ENCODE measurements around the gene OGG1. TPM values are rescaled to one million over a fixed set of nuclear protein-coding genes. Genes with fewer than 3 reads are reported as not detected.

OGG1 gene
- total RNA-seq = 10 to 100 TPM; 18.8 to 42.9 (median 31.6) TPM
- 10 to 100 TPM; 18.4 to 26.8 TPM for polyA plus RNA-seq
- total RNA-seq = 16.4 reads per million, percentile 46 among the genes with 10 or more reads in this experiment

DNA sequence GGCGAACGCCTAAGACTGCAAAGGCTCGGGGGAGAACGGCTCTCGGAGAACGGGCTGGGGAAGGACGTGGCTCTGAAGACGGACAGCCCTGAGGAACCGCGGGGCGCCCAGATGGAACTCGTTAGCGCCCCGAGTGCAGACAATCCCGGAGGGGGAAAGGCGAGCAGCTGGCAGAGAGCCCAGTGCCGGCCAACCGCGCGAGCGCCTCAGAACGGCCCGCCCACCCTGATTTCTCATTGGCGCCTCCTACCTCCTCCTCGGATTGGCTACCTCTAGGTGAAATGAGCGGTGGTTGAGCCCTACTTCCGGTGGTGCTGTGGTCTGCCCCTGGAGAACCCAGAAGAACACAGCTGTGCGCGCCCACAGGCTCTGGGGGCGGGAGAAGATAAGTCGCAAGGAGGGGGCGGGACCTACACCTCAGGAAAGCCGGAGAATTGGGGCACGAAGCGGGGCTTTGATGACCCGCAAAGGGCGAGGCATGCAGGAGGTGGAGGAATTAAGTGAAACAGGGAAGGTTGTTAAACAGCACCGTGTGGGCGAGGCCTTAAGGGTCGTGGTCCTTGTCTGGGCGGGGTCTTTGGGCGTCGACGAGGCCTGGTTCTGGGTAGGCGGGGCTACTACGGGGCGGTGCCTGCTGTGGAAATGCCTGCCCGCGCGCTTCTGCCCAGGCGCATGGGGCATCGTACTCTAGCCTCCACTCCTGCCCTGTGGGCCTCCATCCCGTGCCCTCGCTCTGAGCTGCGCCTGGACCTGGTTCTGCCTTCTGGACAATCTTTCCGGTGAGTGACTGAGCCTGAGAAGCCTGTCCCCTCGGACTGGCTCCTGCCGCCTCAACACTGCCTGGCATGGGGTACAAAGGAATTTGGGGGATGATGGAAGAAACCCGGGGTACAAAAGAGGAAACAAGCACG, at the start of gene OGG1:
Gene OGG1 (plus strand): TSS at position 308 of the 911 bp plus-strand sequence. CDS start 335 bp downstream, at position 643.
- no peaks in the 10 kb centered on the region for H3K9me3 ChIP-seq (ENCODE audit: control insufficient read depth in 2 of 3, low read length in 3 of 3)
- DNase-seq (peak; percentile 77 to 95 (median 94)), ATAC-seq (peak; percentile 97)
- H3K4me1 ChIP-seq (ENCODE audit: control insufficient read depth in 2 of 2, insufficient read depth in 2 of 2, low read length in 2 of 2) = peaks cover 13 to 22% of the 10 kb centered on the region in 2 donors
- Mint-ChIP-seq H3K4me1 (peaks cover 30 to 58% (median 47%) of the 10 kb centered on the region in 7 donors), H3K4me3 (peak within 1 kb of the TSS; percentile 93 to 98 (median 96)), H3K27me3 (no peaks in the 10 kb centered on the region), H3K9me3 (peaks cover 0 to 2% (median 0%) of the 10 kb centered on the region in 11 donors), H3K27ac (peak within 1 kb of the TSS; percentile 86 to 96 (median 93)), H3K36me3 (peaks cover 0 to 37% (median 21%) of the 10 kb centered on the region in 5 donors)
- peak within 1 kb of the TSS; percentile 84 for H3K4me3 ChIP-seq (ENCODE audit: low read length)
- no peaks in the 10 kb centered on the region for H3K27me3 ChIP-seq (ENCODE audit: control insufficient read depth in 2 of 2, insufficient read depth in 2 of 2, low read length in 2 of 2)
- intact Hi-C loops (cut with micrococcal nuclease) = loop anchor here (1.0 to 2.0 kb wide), 15 partner anchors 19 to 571 kb away; partner anchors contain the start of genes BRPF1 (in 2 of the 2), CAMK1 (in 2 of the 2), JAGN1 (in 2 of the 2) and MTMR14 (in 2 of the 2)
- H3K36me3 ChIP-seq (ENCODE audit: control insufficient read depth in 2 of 3, insufficient read depth in 3 of 3, low read length in 3 of 3) = peaks cover 16 to 52% (median 17%) of the 10 kb centered on the region in 3 experiments
- H3K27ac ChIP-seq (ENCODE audit: low read depth, low read length) = peak within 1 kb of the TSS; percentile 73
- ChIA-PET CTCF (interaction anchor here (1.8 kb wide), 1 partner anchor 23 kb away, joined by 7 read pairs; no protein-coding TSS in a partner anchor), POLR2A (interaction anchor here (0.8 to 3.2 kb wide), 14 partner anchors 12 to 571 kb away, joined by 3 to 33 read pairs (median 4); partner anchors contain the start of genes ARPC4, BRPF1, CRELD1 and MTMR14)

DNA sequence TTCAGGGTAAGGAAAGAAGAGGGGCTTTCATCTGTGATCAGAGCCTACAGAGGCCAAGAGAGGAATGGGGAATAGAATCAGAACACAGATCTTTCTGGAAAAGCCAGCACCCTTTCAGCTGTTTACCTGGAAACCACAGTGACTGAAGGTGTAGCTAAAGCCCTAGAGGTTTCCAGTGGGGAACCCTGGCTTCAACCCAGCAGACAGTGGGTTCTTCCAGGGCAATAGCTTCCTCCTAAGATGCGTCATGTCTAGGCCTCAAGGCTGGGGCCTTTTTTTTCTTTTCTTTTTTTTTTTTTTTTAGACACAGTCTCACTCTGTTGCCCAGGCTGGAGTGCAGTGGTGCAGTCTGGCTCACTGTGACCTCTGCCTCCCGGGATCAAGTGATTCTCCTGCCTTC, 49.2 kb upstream of the OGG1 start:
- no peak overlapping the region for H3K27ac ChIP-seq (ENCODE audit: low read depth, low read length)
- ChIA-PET POLR2A (no interaction called here), CTCF (no interaction called here)
- H3K4me1 Mint-ChIP-seq = peaks cover 0 to 21% (median 10%) of the 10 kb centered on the region in 7 donors
- H3K4me3 Mint-ChIP-seq = no peak overlapping the region
- ATAC-seq = no peak
- H3K27ac Mint-ChIP-seq = no peak overlapping the region
- intact Hi-C loops (cut with micrococcal nuclease) = no loop called here
- H3K9me3 ChIP-seq (ENCODE audit: control insufficient read depth in 2 of 3, low read length in 3 of 3) = no peaks in the 10 kb centered on the region
- peaks cover 0 to 59% (median 8%) of the 10 kb centered on the region in 3 experiments for H3K36me3 ChIP-seq (ENCODE audit: control insufficient read depth in 2 of 3, insufficient read depth in 3 of 3, low read length in 3 of 3)
- peaks cover 7 to 9% of the 10 kb centered on the region in 2 donors for H3K4me1 ChIP-seq (ENCODE audit: control insufficient read depth in 2 of 2, insufficient read depth in 2 of 2, low read length in 2 of 2)
- H3K27me3 Mint-ChIP-seq = peaks cover 4 to 25% (median 8%) of the 10 kb centered on the region in 5 donors
- peaks cover 0 to 5% of the 10 kb centered on the region in 2 donors for H3K27me3 ChIP-seq (ENCODE audit: control insufficient read depth in 2 of 2, insufficient read depth in 2 of 2, low read length in 2 of 2)
- peaks cover 0 to 2% (median 0%) of the 10 kb centered on the region in 11 donors for H3K9me3 Mint-ChIP-seq
- no peak for DNase-seq
- H3K4me3 ChIP-seq (ENCODE audit: low read length) = no peak overlapping the region
- H3K36me3 Mint-ChIP-seq = peaks cover 11 to 57% (median 38%) of the 10 kb centered on the region in 5 donors

DNA sequence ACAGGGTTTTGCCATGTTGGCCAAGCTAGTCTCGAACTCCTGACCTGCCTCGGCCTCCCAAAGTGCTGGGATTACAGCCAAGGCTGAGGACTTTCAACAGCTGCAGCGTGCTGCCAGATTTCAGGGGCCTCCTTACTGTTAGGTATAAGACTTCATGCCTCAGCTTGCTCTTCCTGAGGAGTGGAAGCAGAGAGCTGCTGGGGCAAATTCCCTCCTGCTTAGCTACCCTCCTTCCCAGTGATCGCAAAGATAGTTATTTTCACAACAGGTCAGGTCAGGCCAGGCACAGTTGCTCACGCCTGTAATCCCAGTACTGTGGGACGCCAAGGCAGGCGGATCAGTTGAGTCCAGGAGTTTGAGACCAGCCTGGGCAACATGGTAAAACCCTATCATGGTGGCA, 48.7 kb upstream of the OGG1 start:
- Mint-ChIP-seq H3K4me3 (no peak overlapping the region), H3K9me3 (peaks cover 0 to 1% (median 0%) of the 10 kb centered on the region in 11 donors), H3K4me1 (peaks cover 0 to 21% (median 10%) of the 10 kb centered on the region in 7 donors), H3K27ac (no peak overlapping the region), H3K27me3 (peaks cover 5 to 29% (median 13%) of the 10 kb centered on the region in 5 donors), H3K36me3 (peaks cover 11 to 52% (median 38%) of the 10 kb centered on the region in 5 donors)
- H3K27me3 ChIP-seq (ENCODE audit: control insufficient read depth in 2 of 2, insufficient read depth in 2 of 2, low read length in 2 of 2) = peaks cover 0 to 5% of the 10 kb centered on the region in 2 donors
- DNase-seq = no peak
- H3K4me3 ChIP-seq (ENCODE audit: low read length) = no peak overlapping the region
- no peaks in the 10 kb centered on the region for H3K9me3 ChIP-seq (ENCODE audit: control insufficient read depth in 2 of 3, low read length in 3 of 3)
- CTCF ChIA-PET = no interaction called here
- H3K4me1 ChIP-seq (ENCODE audit: control insufficient read depth in 2 of 2, insufficient read depth in 2 of 2, low read length in 2 of 2) = peaks cover 7 to 9% of the 10 kb centered on the region in 2 donors
- no peak overlapping the region for H3K27ac ChIP-seq (ENCODE audit: low read depth, low read length)
- intact Hi-C loops (cut with micrococcal nuclease) = no loop called here
- H3K36me3 ChIP-seq (ENCODE audit: control insufficient read depth in 2 of 3, insufficient read depth in 3 of 3, low read length in 3 of 3) = peaks cover 0 to 54% (median 8%) of the 10 kb centered on the region in 3 experiments
- POLR2A ChIA-PET = interaction anchor here (0.6 kb wide), 1 partner anchor 35 kb away, joined by 3 read pairs; no protein-coding TSS in a partner anchor
- no peak for ATAC-seq

DNA sequence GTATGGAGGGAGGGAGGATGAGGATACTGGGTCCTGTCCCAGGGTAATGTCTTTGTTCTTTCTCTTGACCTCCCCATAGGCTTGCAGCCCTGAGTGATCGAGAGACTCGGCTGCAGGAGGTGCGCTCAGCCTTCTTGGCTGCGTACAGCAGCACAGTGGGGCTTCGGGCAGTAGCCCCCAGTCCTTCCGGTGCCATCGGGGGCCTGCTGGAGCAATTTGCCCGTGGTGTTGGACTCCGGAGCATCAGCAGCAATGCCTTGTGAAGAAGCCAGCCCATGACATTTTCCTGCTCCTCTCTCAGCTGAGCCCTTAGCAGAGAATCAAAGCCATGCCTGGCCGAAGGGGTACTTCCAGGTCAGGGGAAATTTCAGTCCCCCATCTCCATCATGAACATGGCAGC, 48.0 kb upstream of the OGG1 start:
- peaks cover 0 to 47% (median 8%) of the 10 kb centered on the region in 3 experiments for H3K36me3 ChIP-seq (ENCODE audit: control insufficient read depth in 2 of 3, insufficient read depth in 3 of 3, low read length in 3 of 3)
- peaks cover 7 to 9% of the 10 kb centered on the region in 2 donors for H3K4me1 ChIP-seq (ENCODE audit: control insufficient read depth in 2 of 2, insufficient read depth in 2 of 2, low read length in 2 of 2)
- Mint-ChIP-seq H3K9me3 (peaks cover 0 to 3% (median 0%) of the 10 kb centered on the region in 11 donors), H3K4me3 (peak overlapping the region in 1 of 10 donors; percentile 14), H3K27ac (no peak overlapping the region), H3K4me1 (peaks cover 5 to 21% (median 10%) of the 10 kb centered on the region in 7 donors), H3K36me3 (peaks cover 13 to 49% (median 38%) of the 10 kb centered on the region in 5 donors), H3K27me3 (peaks cover 12 to 36% (median 17%) of the 10 kb centered on the region in 5 donors)
- DNase-seq (no peak), ATAC-seq (no peak)
- intact Hi-C loops (cut with micrococcal nuclease) = no loop called here
- CTCF ChIA-PET = no interaction called here
- peaks cover 0 to 5% of the 10 kb centered on the region in 2 donors for H3K27me3 ChIP-seq (ENCODE audit: control insufficient read depth in 2 of 2, insufficient read depth in 2 of 2, low read length in 2 of 2)
- no peak overlapping the region for H3K4me3 ChIP-seq (ENCODE audit: low read length)
- POLR2A ChIA-PET = interaction anchor here (0.6 to 0.7 kb wide), 2 partner anchors 293 to 1644 kb away, joined by 3 read pairs; no protein-coding TSS in a partner anchor
- H3K27ac ChIP-seq (ENCODE audit: low read depth, low read length) = no peak overlapping the region
- no peaks in the 10 kb centered on the region for H3K9me3 ChIP-seq (ENCODE audit: control insufficient read depth in 2 of 3, low read length in 3 of 3)

DNA sequence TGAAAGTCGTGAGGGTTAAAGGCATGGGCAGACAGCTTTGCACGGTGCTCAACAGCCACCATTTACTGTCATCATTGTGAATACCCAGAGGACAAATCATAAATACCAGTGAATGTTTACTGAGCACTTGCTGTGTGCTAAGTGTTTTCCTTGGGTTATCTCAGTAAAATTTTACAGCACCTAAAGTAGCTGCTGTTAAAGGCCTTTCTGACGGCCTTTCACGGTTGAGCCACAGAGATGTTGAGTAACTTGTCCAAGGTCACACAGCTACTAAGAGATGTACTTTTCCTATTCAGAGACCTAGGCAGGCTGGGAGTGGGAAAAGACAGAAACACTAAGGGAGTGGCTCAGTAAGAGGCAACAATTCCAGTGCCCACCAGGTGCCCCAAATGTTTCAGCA, 46.5 kb upstream of the OGG1 start:
- Mint-ChIP-seq H3K36me3 (peaks cover 13 to 40% (median 31%) of the 10 kb centered on the region in 5 donors), H3K27me3 (peaks cover 13 to 44% (median 17%) of the 10 kb centered on the region in 5 donors), H3K4me1 (peaks cover 5 to 21% (median 10%) of the 10 kb centered on the region in 7 donors), H3K9me3 (peaks cover 0 to 3% (median 0%) of the 10 kb centered on the region in 11 donors), H3K4me3 (peak overlapping the region in 7 of 10 donors; percentile 29 to 68 (median 55)), H3K27ac (no peak overlapping the region)
- ChIA-PET CTCF (interaction anchor here (0.5 kb wide), 1 partner anchor 160 kb away, joined by 5 read pairs; no protein-coding TSS in a partner anchor), POLR2A (no interaction called here)
- Histone ChIP-seq H3K9me3 (ENCODE audit: control insufficient read depth in 2 of 3, low read length in 3 of 3) (no peaks in the 10 kb centered on the region), H3K36me3 (ENCODE audit: control insufficient read depth in 2 of 3, insufficient read depth in 3 of 3, low read length in 3 of 3) (peaks cover 0 to 32% (median 5%) of the 10 kb centered on the region in 3 experiments), H3K4me3 (ENCODE audit: low read length) (no peak overlapping the region), H3K4me1 (ENCODE audit: control insufficient read depth in 2 of 2, insufficient read depth in 2 of 2, low read length in 2 of 2) (peaks cover 7 to 9% of the 10 kb centered on the region in 2 donors), H3K27me3 (ENCODE audit: control insufficient read depth in 2 of 2, insufficient read depth in 2 of 2, low read length in 2 of 2) (peaks cover 0 to 5% of the 10 kb centered on the region in 2 donors), H3K27ac (ENCODE audit: low read depth, low read length) (no peak overlapping the region)
- ATAC-seq (no peak), DNase-seq (no peak)
- intact Hi-C loops (cut with micrococcal nuclease) = no loop called here

DNA sequence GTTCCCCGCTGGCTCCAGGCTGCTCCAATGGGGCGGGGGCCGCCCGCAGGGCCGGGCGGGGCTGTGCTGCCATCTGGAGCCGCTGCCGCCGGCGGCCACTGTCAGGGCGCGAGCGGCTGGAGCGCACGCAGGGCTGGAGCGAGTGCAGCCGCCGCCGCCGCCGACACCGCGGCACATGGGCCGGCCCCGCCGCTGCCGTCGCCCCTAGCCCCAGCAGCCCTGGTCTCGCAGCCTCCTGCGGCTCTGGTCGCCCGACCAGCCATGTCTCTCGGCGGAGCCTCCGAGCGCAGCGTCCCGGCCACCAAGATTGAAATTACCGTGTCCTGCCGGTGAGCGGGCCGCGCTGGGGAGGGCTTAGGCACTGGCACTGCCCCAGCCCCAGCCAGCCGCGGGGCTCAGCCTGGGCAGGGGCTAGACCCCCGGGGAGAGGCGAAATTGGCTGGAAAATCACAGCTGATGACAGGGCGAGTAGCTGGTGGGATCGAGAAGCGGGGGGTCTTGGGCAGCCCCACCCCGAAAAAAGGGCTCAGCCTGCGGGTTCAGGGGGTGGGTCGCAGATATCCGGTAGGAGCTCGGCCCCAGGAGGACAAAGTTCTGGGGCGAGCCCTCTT, 45.9 kb upstream of the OGG1 start, which contains the start of gene CPNE9:
Gene CPNE9 (plus strand): TSS at position 98 of the 611 bp plus-strand sequence. CDS start 164 bp downstream, at position 262.
- H3K9me3 ChIP-seq (ENCODE audit: control insufficient read depth in 2 of 3, low read length in 3 of 3) = no peaks in the 10 kb centered on the region
- H3K27me3 Mint-ChIP-seq = peaks cover 13 to 44% (median 17%) of the 10 kb centered on the region in 5 donors
- POLR2A ChIA-PET = no interaction called here
- H3K27ac ChIP-seq (ENCODE audit: low read depth, low read length) = no peak within 1 kb of the TSS
- H3K4me1 Mint-ChIP-seq = peaks cover 5 to 21% (median 10%) of the 10 kb centered on the region in 7 donors
- peaks cover 0 to 3% (median 0%) of the 10 kb centered on the region in 11 donors for H3K9me3 Mint-ChIP-seq
- ATAC-seq (peak; percentile 29), DNase-seq (no peak)
- intact Hi-C loops (cut with micrococcal nuclease) = loop anchor here in 1 of 2 donors (2.0 kb wide), 1 partner anchor 23 kb away; no protein-coding TSS in a partner anchor
- peak within 1 kb of the TSS in 9 of 10 donors; percentile 16 to 77 (median 58) for H3K4me3 Mint-ChIP-seq
- no peak within 1 kb of the TSS for H3K4me3 ChIP-seq (ENCODE audit: low read length)
- peak within 1 kb of the TSS in 1 of 9 donors; percentile 32 for H3K27ac Mint-ChIP-seq
- peaks cover 13 to 40% (median 33%) of the 10 kb centered on the region in 5 donors for H3K36me3 Mint-ChIP-seq
- H3K27me3 ChIP-seq (ENCODE audit: control insufficient read depth in 2 of 2, insufficient read depth in 2 of 2, low read length in 2 of 2) = peaks cover 0 to 5% of the 10 kb centered on the region in 2 donors
- CTCF ChIA-PET = no interaction called here
- H3K36me3 ChIP-seq (ENCODE audit: control insufficient read depth in 2 of 3, insufficient read depth in 3 of 3, low read length in 3 of 3) = peaks cover 0 to 29% (median 5%) of the 10 kb centered on the region in 3 experiments
- H3K4me1 ChIP-seq (ENCODE audit: control insufficient read depth in 2 of 2, insufficient read depth in 2 of 2, low read length in 2 of 2) = peaks cover 7 to 9% of the 10 kb centered on the region in 2 donors

Data from naive thymus-derived CD4-positive, alpha-beta T cell (primary cell).